HCT116 (cell line): ENCODE measurements around the gene CACNA1F. TPM values are rescaled to one million over a fixed set of nuclear protein-coding genes. Genes with fewer than 3 reads are reported as not detected.

ENCODE experiments used
- ATAC-seq: fragments of 200-7000 bp; cut with Tn5 transposase; 2 replicates; pipeline ENCODE4 v1.9.1; 2020; ENCODE audit warnings: mild to moderate bottlenecking, moderate library complexity
- BruUV-seq: library from RNA; stranded (reverse); fragments of 400-500 nt; replicated peaks from 2 replicates; lab custom pipeline; 2021; lab: Mats Ljungman, UMichigan
- CTCF ChIA-PET: fragments of 300-600 bp; sonication (Branson Sonifier 250); formaldehyde crosslinking; loops from one replicate; lab custom pipeline; 2021; ENCODE audit warnings: antibody characterized with exemption; lab: Charles Lee
- POLR2A ChIA-PET: fragments of 300-600, 350-600 bp; sonication (Branson Sonifier 250); formaldehyde crosslinking; loops from one replicate; lab custom pipeline; 2021; ENCODE audit warnings: antibody characterized with exemption; lab: Charles Lee
- RAD21 ChIA-PET, 2 experiments: fragments of 300-600 bp; sonication (Branson Sonifier 250); formaldehyde crosslinking; loops; one replicate each; lab custom pipeline; 2023; ENCODE audit warnings: low total read pairs in 2 of 2; ENCODE audit not compliant: uncharacterized antibody in 2 of 2, unreplicated experiment in 2 of 2, low non-redundant PET in 1 of 2; lab: Charles Lee
- DNase-seq: peaks from one replicate; pipeline ENCODE4 v3.0.0-alpha.2; 2010; ENCODE audit warnings: low read depth, low spot score
- H2AFZ ChIP-seq: fragments of 200-600 bp; shearing (Covaris generic), sonication (generic); 2 replicates; pipeline ENCODE4 v1.6.1; 2017; ENCODE audit warnings: low read depth, mixed run types, mixed read lengths, antibody characterized with exemption, low read length; ENCODE audit not compliant: poor library complexity, severe bottlenecking
- H3K27ac ChIP-seq: 2 replicates; pipeline ENCODE4 v1.5.1; 2012; ENCODE audit warnings: low read depth, low read length
- H3K27me3 ChIP-seq: fragments of 200-600 bp; sonication (generic); 2 replicates; pipeline ENCODE4 v1.6.1; 2016; ENCODE audit warnings: mixed run types, low read length, mixed read lengths; ENCODE audit not compliant: insufficient read depth
- H3K36me3 ChIP-seq, 2 experiments: fragments of 200-500 bp in 1 of 2; fragments of 200-600 bp in 1 of 2; sonication (Bioruptor generic) in 1 of 2; sonication (generic) in 1 of 2; 2 replicates each; pipeline versions ENCODE4 v1.5.1 to v1.6.1; 2014 to 2016; ENCODE audit warnings: low read length in 2 of 2, inconsistent platforms in 1 of 2, mixed read lengths in 1 of 2, mixed run types in 1 of 2; ENCODE audit not compliant: insufficient read depth in 2 of 2, control insufficient read depth in 1 of 2
- H3K4me1 ChIP-seq, 2 experiments: fragments of 200-600 bp in 1 of 2; sonication (generic) in 1 of 2; 2 replicates each; pipeline versions ENCODE4 v1.5.1 to v1.6.1; 2012 to 2017; ENCODE audit warnings: low read length in 2 of 2, inconsistent platforms in 1 of 2, mild to moderate bottlenecking in 1 of 2, mixed read lengths in 1 of 2, mixed run types in 1 of 2, moderate library complexity in 1 of 2; ENCODE audit not compliant: insufficient read depth in 2 of 2, control insufficient read depth in 1 of 2
- H3K4me2 ChIP-seq: fragments of 200-600 bp; sonication (generic); 2 replicates; pipeline ENCODE4 v1.6.1; 2017; ENCODE audit warnings: mixed run types, low read length, mixed read lengths
- H3K4me3 ChIP-seq, 2 experiments: fragments of 200-600 bp in 1 of 2; sonication (generic) in 1 of 2; replicated peaks in 1 of 2; 2 replicates each; pipeline ENCODE4 v1.5.1; 2011 to 2016; ENCODE audit warnings: low read length in 2 of 2, control low read depth in 1 of 2, low read depth in 1 of 2, mild to moderate bottlenecking in 1 of 2, mixed read lengths in 1 of 2, mixed run types in 1 of 2
- H3K79me2 ChIP-seq: fragments of 200-600 bp; sonication (generic); 2 replicates; pipeline ENCODE4 v1.6.1; 2017; ENCODE audit warnings: mild to moderate bottlenecking, mixed run types, low read length, moderate library complexity, mixed read lengths; ENCODE audit not compliant: insufficient read depth
- H3K9ac ChIP-seq: fragments of 200-600 bp; sonication (generic); 2 replicates; pipeline ENCODE4 v1.6.1; 2016; ENCODE audit warnings: low read length, mixed read lengths
- H3K9me2 ChIP-seq: fragments of 200-600 bp; sonication (generic), shearing (Covaris generic); 2 replicates; pipeline ENCODE4 v1.6.1; 2017; ENCODE audit warnings: mixed run types, mild to moderate bottlenecking, moderate library complexity; ENCODE audit not compliant: insufficient read depth
- H3K9me3 ChIP-seq, 2 experiments: fragments of 200-500 bp in 1 of 2; fragments of 200-600 bp in 1 of 2; sonication (Bioruptor generic) in 1 of 2; sonication (generic) in 1 of 2; 2 replicates each; pipeline ENCODE4 v1.6.1; 2014 to 2017; ENCODE audit warnings: low read length in 2 of 2, mixed read lengths in 2 of 2, inconsistent platforms in 1 of 2, low read depth in 1 of 2, mild to moderate bottlenecking in 1 of 2, mixed run types in 1 of 2, moderate library complexity in 1 of 2; ENCODE audit not compliant: control insufficient read depth in 1 of 2, insufficient read depth in 1 of 2
- H4K20me1 ChIP-seq: fragments of 200-600 bp; sonication (generic), shearing (Covaris generic); 2 replicates; pipeline ENCODE4 v1.6.1; 2017; ENCODE audit warnings: mixed run types, mild to moderate bottlenecking, moderate library complexity; ENCODE audit not compliant: insufficient read depth
- ELF1 ChIP-seq: IDR thresholded peaks from 2 replicates; pipeline ENCODE4 v1.6.1; 2012; ENCODE audit warnings: low read depth, borderline replicate concordance
- JUND ChIP-seq: IDR thresholded peaks from 2 replicates; pipeline ENCODE4 v1.6.1; 2012
- SRF ChIP-seq: IDR thresholded peaks from 2 replicates; pipeline ENCODE4 v1.6.1; 2012; ENCODE audit warnings: low read depth
- TCF7L2 ChIP-seq: IDR thresholded peaks from 2 replicates; pipeline ENCODE4 v1.7.0; 2011; ENCODE audit warnings: borderline replicate concordance, inconsistent platforms; ENCODE audit not compliant: insufficient read depth, insufficient read length; ENCODE audit errors: extremely low read depth
- YY1 ChIP-seq: IDR thresholded peaks from 2 replicates; pipeline ENCODE4 v1.6.1; 2011; ENCODE audit warnings: low read length, low read depth, moderate library complexity, mild to moderate bottlenecking; ENCODE audit not compliant: insufficient replicate concordance; ENCODE audit errors: extremely low read depth
- intact Hi-C: fragments of 100-400 bp; cut with micrococcal nuclease; formaldehyde crosslinking; loops from 2 replicates; pipeline ENCODE4 v1.10.0; 2022
- total RNA-seq: library from RNA; stranded (reverse); gene quantifications from one replicate; pipeline ENCODE4 v1.2.1, GENCODE V29; 2021; ENCODE audit not compliant: unreplicated experiment
- TF ChIP-seq, protein P1 (sequence below): IDR thresholded peaks from 2 replicates; pipeline ENCODE4 v1.6.1; 2011; ENCODE audit warnings: mild to moderate bottlenecking, low read length, moderate library complexity; ENCODE audit not compliant: insufficient replicate concordance; ENCODE audit errors: extremely low read depth
- TF ChIP-seq, protein P2 (sequence below): IDR thresholded peaks from 2 replicates; pipeline ENCODE4 v1.6.1; 2012

Gene CACNA1F
- total RNA-seq, 1 experiment from 2014 or later: not detected

- ATAC-seq (no peak), DNase-seq (no peak)
- H3K27me3 ChIP-seq: no peaks in the 10 kb centered on the region
- no peak overlapping the region for H2AFZ ChIP-seq
- RAD21 ChIA-PET: no interaction called here
- intact Hi-C loops: no loop called here
- no peaks in the 10 kb centered on the region for H4K20me1 ChIP-seq
- POLR2A ChIA-PET: no interaction called here
- H3K4me2 ChIP-seq: no peak overlapping the region
- peaks cover 0 to 6% of the 10 kb centered on the region in 2 experiments; a peak in 3 of 4 replicates for H3K4me1 ChIP-seq
- H3K9me3 ChIP-seq: no peaks in the 10 kb centered on the region
- no peaks in the 10 kb centered on the region for H3K79me2 ChIP-seq
- TF ChIP-seq YY1 (no peak), SRF (no peak), TCF7L2 (no peak), JUND (no peak), ELF1 (no peak)
- TF ChIP-seq, protein P1, sequence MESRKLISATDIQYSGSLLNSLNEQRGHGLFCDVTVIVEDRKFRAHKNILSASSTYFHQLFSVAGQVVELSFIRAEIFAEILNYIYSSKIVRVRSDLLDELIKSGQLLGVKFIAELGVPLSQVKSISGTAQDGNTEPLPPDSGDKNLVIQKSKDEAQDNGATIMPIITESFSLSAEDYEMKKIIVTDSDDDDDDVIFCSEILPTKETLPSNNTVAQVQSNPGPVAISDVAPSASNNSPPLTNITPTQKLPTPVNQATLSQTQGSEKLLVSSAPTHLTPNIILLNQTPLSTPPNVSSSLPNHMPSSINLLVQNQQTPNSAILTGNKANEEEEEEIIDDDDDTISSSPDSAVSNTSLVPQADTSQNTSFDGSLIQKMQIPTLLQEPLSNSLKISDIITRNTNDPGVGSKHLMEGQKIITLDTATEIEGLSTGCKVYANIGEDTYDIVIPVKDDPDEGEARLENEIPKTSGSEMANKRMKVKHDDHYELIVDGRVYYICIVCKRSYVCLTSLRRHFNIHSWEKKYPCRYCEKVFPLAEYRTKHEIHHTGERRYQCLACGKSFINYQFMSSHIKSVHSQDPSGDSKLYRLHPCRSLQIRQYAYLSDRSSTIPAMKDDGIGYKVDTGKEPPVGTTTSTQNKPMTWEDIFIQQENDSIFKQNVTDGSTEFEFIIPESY: no peak
- TF ChIP-seq, protein P2, sequence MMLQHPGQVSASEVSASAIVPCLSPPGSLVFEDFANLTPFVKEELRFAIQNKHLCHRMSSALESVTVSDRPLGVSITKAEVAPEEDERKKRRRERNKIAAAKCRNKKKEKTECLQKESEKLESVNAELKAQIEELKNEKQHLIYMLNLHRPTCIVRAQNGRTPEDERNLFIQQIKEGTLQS: no peak
- CTCF ChIA-PET: no interaction called here
- H3K4me3 ChIP-seq: no peak overlapping the region
- H3K9me2 ChIP-seq: no peaks in the 10 kb centered on the region
- H3K27ac ChIP-seq: no peak overlapping the region
- no TSS peak for BruUV-seq
- H3K9ac ChIP-seq: no peak overlapping the region
- H3K36me3 ChIP-seq: no peaks in the 10 kb centered on the region
Observed at GRCh38 chrX:49276207-49276606, 43.1 kb upstream of the CACNA1F start.
